ENCODE results near the gene UNKL.

The UNKL gene

GRCh38 chr16:1325673-1326371 is 88.7 kb downstream of the UNKL start:
- no peak for TF ChIP-seq CTCF (IDR thresholded peaks at IDR 0.05)

- TF ChIP-seq CTCF (IDR thresholded peaks at IDR 0.05): no peak
Observed at GRCh38 chr16:1325261-1325660, 89.2 kb downstream of the UNKL start.

- TF ChIP-seq CTCF (IDR thresholded peaks at IDR 0.05): no peak
Observed at GRCh38 chr16:1324286-1324826, 90.1 kb downstream of the UNKL start.

- no peak for TF ChIP-seq CTCF (IDR thresholded peaks at IDR 0.05)
Observed at GRCh38 chr16:1323296-1324239, 90.9 kb downstream of the UNKL start.

GRCh38 chr16:1322407-1322806 is 92.1 kb downstream of the UNKL start:
- TF ChIP-seq CTCF (IDR thresholded peaks at IDR 0.05): no peak

- no peak for TF ChIP-seq CTCF (IDR thresholded peaks at IDR 0.05)
Observed at GRCh38 chr16:1320658-1321240, 93.8 kb downstream of the UNKL start.

GRCh38 chr16:1320097-1320496 is 94.4 kb downstream of the UNKL start:
- TF ChIP-seq CTCF (IDR thresholded peaks at IDR 0.05): no peak
